ENCODE results near the gene MACROD1. TPM values are rescaled to one million over a fixed set of nuclear protein-coding genes. Genes with fewer than 3 reads are reported as not detected.

Gene MACROD1
- total and polyA plus RNA-seq, 2 donors (not counting 3 experiments of a cell fraction or from before 2014, with no cell fraction given): 11.0 to 16.2 TPM

DNA sequence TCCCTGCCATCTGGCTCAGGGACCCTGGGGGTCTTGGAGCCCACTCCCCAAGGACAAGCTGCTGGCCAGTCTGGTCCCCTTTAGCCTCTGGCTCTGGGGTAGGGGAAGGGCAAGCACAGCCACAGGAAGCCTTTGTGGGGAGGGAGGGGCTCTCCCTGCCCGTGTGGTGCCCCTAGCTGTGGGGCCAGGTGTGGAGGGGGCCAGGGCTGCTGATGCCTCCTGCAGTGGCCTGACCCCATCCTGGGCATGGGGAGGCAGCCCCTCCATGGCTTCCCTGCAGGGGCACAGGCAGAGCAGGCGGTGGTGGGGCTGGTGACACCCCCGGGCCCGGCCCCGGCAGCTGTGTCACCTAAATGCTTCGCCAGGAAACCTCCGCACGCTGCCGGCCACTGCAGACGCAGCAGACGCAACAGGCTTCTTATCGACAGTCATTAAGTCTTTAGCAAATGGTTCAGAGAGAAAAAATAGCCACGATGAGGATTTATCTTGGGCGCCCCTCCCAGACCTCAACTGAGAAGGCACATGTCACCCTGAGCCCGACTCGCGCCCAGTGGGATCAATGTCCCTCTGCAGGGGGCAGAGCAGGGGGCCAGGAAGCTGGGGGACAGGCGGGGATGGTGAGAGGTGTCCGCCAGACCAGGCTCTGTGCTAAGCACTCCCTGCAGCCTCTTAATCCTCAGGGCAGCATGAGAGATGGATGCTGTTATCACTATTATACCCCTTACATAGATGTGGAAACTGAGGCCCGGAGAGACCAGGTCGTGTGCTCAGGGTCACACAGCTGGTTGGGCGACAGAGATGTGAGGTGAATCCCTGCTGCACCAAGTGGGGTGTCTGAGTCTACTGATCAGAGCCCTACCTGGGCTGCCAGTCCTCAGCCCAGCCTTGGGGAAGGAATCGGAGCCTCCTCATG is 96.3 kb downstream of the MACROD1 start:
- FAIRE-seq (no peak), DNase-seq (ENCODE audit: low read depth, low spot score) (no peak)
- H3K4me1 ChIP-seq (ENCODE audit: control insufficient read depth, extremely low read depth, insufficient read depth, low read length): no peaks in the 10 kb centered on the region
- no peaks in the 10 kb centered on the region for H3K9me1 ChIP-seq (replicated peaks; ENCODE audit: control insufficient read depth, extremely low read depth, insufficient read depth, low read length)
- no peak overlapping the region for H3K27ac ChIP-seq (ENCODE audit: insufficient read depth, low read depth, low read length)
- ChIA-PET POLR2A (no interaction called here), CTCF (no interaction called here)
- no peak overlapping the region for H3K4me3 ChIP-seq (replicated peaks in 1 of 3; ENCODE audit: insufficient read depth in 1 of 3, low read depth in 1 of 3, low read length in 3 of 3)
- dilution Hi-C loops (cut with MboI; ENCODE audit: extremely low pct_ligation_motif_present, low sequenced_read_pairs) (no loop called here), intact Hi-C loops (cut with micrococcal nuclease) (no loop called here)
- no TSS peak for BruUV-seq (replicated peaks)
- H3K36me3 ChIP-seq (ENCODE audit: control insufficient read depth in 2 of 2, extremely low read depth in 1 of 2, insufficient read depth in 2 of 2, low read length in 2 of 2): no peaks in the 10 kb centered on the region
- H3K4me2 ChIP-seq (ENCODE audit: insufficient read depth, low read length): no peak overlapping the region
- H3K9ac ChIP-seq (replicated peaks; ENCODE audit: extremely low read depth, insufficient read depth, low read length): no peak overlapping the region
- H3K27me3 ChIP-seq (ENCODE audit: control insufficient read depth in 2 of 2, insufficient read depth in 2 of 2, low read length in 2 of 2): no peaks in the 10 kb centered on the region
- H4K20me1 ChIP-seq (replicated peaks; ENCODE audit: control insufficient read depth, extremely low read depth, insufficient read depth, low read length): no peaks in the 10 kb centered on the region
- no peaks in the 10 kb centered on the region for H3K79me2 ChIP-seq (ENCODE audit: control insufficient read depth, insufficient read depth, low read length)
- TF ChIP-seq, protein P1, sequence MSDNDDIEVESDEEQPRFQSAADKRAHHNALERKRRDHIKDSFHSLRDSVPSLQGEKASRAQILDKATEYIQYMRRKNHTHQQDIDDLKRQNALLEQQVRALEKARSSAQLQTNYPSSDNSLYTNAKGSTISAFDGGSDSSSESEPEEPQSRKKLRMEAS (IDR thresholded peaks at IDR 0.05; ENCODE audit: insufficient read depth, insufficient read length): no peak
- TF ChIP-seq GATA2 (IDR thresholded peaks at IDR 0.05; ENCODE audit: insufficient read depth, insufficient read length, low read depth, low read length) (no peak), JUN (IDR thresholded peaks at IDR 0.05; ENCODE audit: borderline replicate concordance, insufficient read depth, insufficient read length, low read depth) (no peak), EZH2 (IDR thresholded peaks at IDR 0.05; ENCODE audit: borderline replicate concordance, low read depth, low read length, severe bottlenecking) (no peak), FOS (IDR thresholded peaks at IDR 0.05; ENCODE audit: borderline replicate concordance, insufficient read depth, low read length) (no peak), POLR2A (IDR thresholded peaks at IDR 0.05; ENCODE audit: low read depth, low read length) (no peak), POLR2AphosphoS5 (IDR thresholded peaks at IDR 0.05; ENCODE audit: insufficient read depth, low read depth, low read length) (no peak), MYC (IDR thresholded peaks at IDR 0.05; ENCODE audit: low read depth, low read length) (no peak)
- TF ChIP-seq, protein P2, sequence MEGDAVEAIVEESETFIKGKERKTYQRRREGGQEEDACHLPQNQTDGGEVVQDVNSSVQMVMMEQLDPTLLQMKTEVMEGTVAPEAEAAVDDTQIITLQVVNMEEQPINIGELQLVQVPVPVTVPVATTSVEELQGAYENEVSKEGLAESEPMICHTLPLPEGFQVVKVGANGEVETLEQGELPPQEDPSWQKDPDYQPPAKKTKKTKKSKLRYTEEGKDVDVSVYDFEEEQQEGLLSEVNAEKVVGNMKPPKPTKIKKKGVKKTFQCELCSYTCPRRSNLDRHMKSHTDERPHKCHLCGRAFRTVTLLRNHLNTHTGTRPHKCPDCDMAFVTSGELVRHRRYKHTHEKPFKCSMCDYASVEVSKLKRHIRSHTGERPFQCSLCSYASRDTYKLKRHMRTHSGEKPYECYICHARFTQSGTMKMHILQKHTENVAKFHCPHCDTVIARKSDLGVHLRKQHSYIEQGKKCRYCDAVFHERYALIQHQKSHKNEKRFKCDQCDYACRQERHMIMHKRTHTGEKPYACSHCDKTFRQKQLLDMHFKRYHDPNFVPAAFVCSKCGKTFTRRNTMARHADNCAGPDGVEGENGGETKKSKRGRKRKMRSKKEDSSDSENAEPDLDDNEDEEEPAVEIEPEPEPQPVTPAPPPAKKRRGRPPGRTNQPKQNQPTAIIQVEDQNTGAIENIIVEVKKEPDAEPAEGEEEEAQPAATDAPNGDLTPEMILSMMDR (IDR thresholded peaks at IDR 0.05; ENCODE audit: extremely low read depth in 1 of 2, insufficient read depth in 1 of 2, low read depth in 1 of 2, low read length in 2 of 2): no peak
- no peaks in the 10 kb centered on the region for H3K9me3 ChIP-seq (replicated peaks; ENCODE audit: control insufficient read depth, insufficient read depth, low read length)
- H2AFZ ChIP-seq (ENCODE audit: low read depth, low read length): no peak overlapping the region

All from endothelial cell of umbilical vein (primary cell).